ENCODE measurements around the gene DDAH1. TPM values are rescaled to one million over a fixed set of nuclear protein-coding genes. Genes with fewer than 3 reads are reported as not detected.

DDAH1 gene
- total and polyA plus RNA-seq, 2 donors (not counting 3 experiments of a cell fraction or from before 2014, with no cell fraction given): 44.0 to 75.2 TPM

DNA sequence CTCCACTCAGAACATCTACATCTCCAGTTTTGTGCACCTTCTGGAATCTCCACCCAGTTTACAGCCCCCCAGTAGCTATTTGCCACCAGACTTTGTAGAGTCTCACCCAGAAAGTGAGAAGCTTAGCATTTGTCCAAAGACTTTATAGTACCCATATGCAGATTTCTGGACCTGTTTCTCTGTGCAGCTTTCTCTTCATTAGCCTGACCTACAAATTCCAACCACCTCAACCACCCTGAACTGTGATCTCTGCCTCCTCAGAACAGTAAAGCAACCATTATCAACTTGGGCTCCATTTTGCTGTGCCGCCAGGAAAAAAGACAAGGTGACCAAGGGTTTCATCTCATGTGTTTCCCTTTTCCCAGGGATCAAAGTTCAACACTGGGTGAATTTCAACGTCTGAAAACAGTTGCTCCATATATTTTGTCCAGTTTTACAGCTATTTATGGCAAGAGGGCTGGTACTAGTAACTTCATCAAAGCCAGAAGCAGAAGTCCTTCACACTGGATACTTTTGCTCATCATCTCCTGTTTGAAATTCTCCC, 36.5 kb upstream of the DDAH1 start:
- H3K79me2 ChIP-seq (ENCODE audit: control insufficient read depth, insufficient read depth, low read length): peaks cover 1% of the 10 kb centered on the region
- TF ChIP-seq, protein P1, sequence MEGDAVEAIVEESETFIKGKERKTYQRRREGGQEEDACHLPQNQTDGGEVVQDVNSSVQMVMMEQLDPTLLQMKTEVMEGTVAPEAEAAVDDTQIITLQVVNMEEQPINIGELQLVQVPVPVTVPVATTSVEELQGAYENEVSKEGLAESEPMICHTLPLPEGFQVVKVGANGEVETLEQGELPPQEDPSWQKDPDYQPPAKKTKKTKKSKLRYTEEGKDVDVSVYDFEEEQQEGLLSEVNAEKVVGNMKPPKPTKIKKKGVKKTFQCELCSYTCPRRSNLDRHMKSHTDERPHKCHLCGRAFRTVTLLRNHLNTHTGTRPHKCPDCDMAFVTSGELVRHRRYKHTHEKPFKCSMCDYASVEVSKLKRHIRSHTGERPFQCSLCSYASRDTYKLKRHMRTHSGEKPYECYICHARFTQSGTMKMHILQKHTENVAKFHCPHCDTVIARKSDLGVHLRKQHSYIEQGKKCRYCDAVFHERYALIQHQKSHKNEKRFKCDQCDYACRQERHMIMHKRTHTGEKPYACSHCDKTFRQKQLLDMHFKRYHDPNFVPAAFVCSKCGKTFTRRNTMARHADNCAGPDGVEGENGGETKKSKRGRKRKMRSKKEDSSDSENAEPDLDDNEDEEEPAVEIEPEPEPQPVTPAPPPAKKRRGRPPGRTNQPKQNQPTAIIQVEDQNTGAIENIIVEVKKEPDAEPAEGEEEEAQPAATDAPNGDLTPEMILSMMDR (IDR thresholded peaks at IDR 0.05; ENCODE audit: extremely low read depth in 1 of 2, insufficient read depth in 1 of 2, low read depth in 1 of 2, low read length in 2 of 2): no peak
- TF ChIP-seq POLR2A (IDR thresholded peaks at IDR 0.05; ENCODE audit: low read depth, low read length) (no peak), FOS (IDR thresholded peaks at IDR 0.05; ENCODE audit: borderline replicate concordance, insufficient read depth, low read length) (no peak), POLR2AphosphoS5 (IDR thresholded peaks at IDR 0.05; ENCODE audit: insufficient read depth, low read depth, low read length) (no peak), JUN (IDR thresholded peaks at IDR 0.05; ENCODE audit: borderline replicate concordance, insufficient read depth, insufficient read length, low read depth) (no peak), EZH2 (IDR thresholded peaks at IDR 0.05; ENCODE audit: borderline replicate concordance, low read depth, low read length, severe bottlenecking) (no peak), GATA2 (IDR thresholded peaks at IDR 0.05; ENCODE audit: insufficient read depth, insufficient read length, low read depth, low read length) (no peak), MYC (IDR thresholded peaks at IDR 0.05; ENCODE audit: low read depth, low read length) (no peak)
- TF ChIP-seq, protein P2, sequence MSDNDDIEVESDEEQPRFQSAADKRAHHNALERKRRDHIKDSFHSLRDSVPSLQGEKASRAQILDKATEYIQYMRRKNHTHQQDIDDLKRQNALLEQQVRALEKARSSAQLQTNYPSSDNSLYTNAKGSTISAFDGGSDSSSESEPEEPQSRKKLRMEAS (IDR thresholded peaks at IDR 0.05; ENCODE audit: insufficient read depth, insufficient read length): no peak
- DNase-seq (ENCODE audit: low read depth, low spot score) (no peak), FAIRE-seq (no peak)
- H3K4me3 ChIP-seq (replicated peaks in 1 of 3; ENCODE audit: insufficient read depth in 1 of 3, low read depth in 1 of 3, low read length in 3 of 3): no peak overlapping the region
- H3K27ac ChIP-seq (ENCODE audit: insufficient read depth, low read depth, low read length): no peak overlapping the region
- intact Hi-C loops (cut with micrococcal nuclease): no loop called here
- H3K9me1 ChIP-seq (replicated peaks; ENCODE audit: control insufficient read depth, extremely low read depth, insufficient read depth, low read length): no peaks in the 10 kb centered on the region
- no peak overlapping the region for H3K4me2 ChIP-seq (ENCODE audit: insufficient read depth, low read length)
- ChIA-PET CTCF (interaction anchor here (0.9 to 2.2 kb wide), 4 partner anchors 10 to 157 kb away, joined by 3 to 5 read pairs (median 4); no protein-coding TSS in a partner anchor), POLR2A (no interaction called here)
- H3K9ac ChIP-seq (replicated peaks; ENCODE audit: extremely low read depth, insufficient read depth, low read length): no peak overlapping the region
- dilution Hi-C loops (cut with MboI; ENCODE audit: extremely low pct_ligation_motif_present, low sequenced_read_pairs): no loop called here
- no peak overlapping the region for H2AFZ ChIP-seq (ENCODE audit: low read depth, low read length)
- no peaks in the 10 kb centered on the region for H3K9me3 ChIP-seq (replicated peaks; ENCODE audit: control insufficient read depth, insufficient read depth, low read length)
- H3K36me3 ChIP-seq (ENCODE audit: control insufficient read depth in 2 of 2, extremely low read depth in 1 of 2, insufficient read depth in 2 of 2, low read length in 2 of 2): no peaks in the 10 kb centered on the region
- H3K4me1 ChIP-seq (ENCODE audit: control insufficient read depth, extremely low read depth, insufficient read depth, low read length): peaks cover 4% of the 10 kb centered on the region
- no peaks in the 10 kb centered on the region for H3K27me3 ChIP-seq (ENCODE audit: control insufficient read depth in 2 of 2, insufficient read depth in 2 of 2, low read length in 2 of 2)
- no peaks in the 10 kb centered on the region for H4K20me1 ChIP-seq (replicated peaks; ENCODE audit: control insufficient read depth, extremely low read depth, insufficient read depth, low read length)
- no TSS peak for BruUV-seq (replicated peaks)
